ENCODE results near the gene TP53TG3D.
"Not testable (repeated sequence)": the region's sequence is repeated elsewhere in the genome, so short reads cannot be mapped to it uniquely, and the experiment has no call there.

DNA sequence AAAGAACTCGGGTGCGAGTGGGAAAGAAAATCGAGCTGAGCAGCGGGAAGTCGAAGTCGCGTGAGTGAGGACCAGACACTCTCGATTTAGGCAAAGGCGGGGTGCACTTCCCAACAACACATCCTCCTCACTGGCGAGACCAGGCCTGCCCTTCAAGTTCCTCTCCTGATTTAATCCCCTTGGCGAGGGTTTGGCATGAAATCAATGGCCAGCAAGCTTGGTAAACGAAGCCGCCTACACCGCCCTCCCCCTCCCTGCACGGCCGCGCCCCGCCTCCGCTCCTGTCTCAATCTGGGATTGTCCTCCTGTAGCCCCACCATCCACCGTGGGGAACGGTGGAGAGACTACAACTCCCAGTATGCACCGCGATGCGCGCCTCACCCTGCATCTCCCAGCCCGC is at the start of gene TP53TG3D:
- TF ChIP-seq, protein P1, sequence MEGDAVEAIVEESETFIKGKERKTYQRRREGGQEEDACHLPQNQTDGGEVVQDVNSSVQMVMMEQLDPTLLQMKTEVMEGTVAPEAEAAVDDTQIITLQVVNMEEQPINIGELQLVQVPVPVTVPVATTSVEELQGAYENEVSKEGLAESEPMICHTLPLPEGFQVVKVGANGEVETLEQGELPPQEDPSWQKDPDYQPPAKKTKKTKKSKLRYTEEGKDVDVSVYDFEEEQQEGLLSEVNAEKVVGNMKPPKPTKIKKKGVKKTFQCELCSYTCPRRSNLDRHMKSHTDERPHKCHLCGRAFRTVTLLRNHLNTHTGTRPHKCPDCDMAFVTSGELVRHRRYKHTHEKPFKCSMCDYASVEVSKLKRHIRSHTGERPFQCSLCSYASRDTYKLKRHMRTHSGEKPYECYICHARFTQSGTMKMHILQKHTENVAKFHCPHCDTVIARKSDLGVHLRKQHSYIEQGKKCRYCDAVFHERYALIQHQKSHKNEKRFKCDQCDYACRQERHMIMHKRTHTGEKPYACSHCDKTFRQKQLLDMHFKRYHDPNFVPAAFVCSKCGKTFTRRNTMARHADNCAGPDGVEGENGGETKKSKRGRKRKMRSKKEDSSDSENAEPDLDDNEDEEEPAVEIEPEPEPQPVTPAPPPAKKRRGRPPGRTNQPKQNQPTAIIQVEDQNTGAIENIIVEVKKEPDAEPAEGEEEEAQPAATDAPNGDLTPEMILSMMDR (IDR thresholded peaks at IDR 0.05; ENCODE audit: borderline replicate concordance, extremely low read depth, low read length, poor library complexity, severe bottlenecking), result not testable (repeated sequence)
- TF ChIP-seq EZH2 (IDR thresholded peaks at IDR 0.05; ENCODE audit: borderline replicate concordance, low read depth, low read length, severe bottlenecking), result not testable (repeated sequence)

All from DND-41 (cell line).